ENCODE data around the gene YBEY.

The YBEY gene

GRCh38 chr21:46265736-46266525, 20.2 kb upstream of the YBEY start:
- DNase-seq: no peak

GRCh38 chr21:46266946-46267345, 19.2 kb upstream of the YBEY start:
- no peak for DNase-seq

GRCh38 chr21:46268371-46268770, 17.8 kb upstream of the YBEY start:
- DNase-seq: no peak

GRCh38 chr21:46269466-46269865, 16.7 kb upstream of the YBEY start:
- DNase-seq: no peak

- DNase-seq: no peak
These were observed 12.8 kb upstream of the YBEY start for GRCh38 chr21:46273341-46273740.

GRCh38 chr21:46274797-46275390, 11.2 kb upstream of the YBEY start:
- no peak for DNase-seq

GRCh38 chr21:46284077-46284644, 2.0 kb upstream of the YBEY start:
- DNase-seq: no peak

- no peak for DNase-seq
These were observed 1.4 kb upstream of the YBEY start for GRCh38 chr21:46284733-46285132.

- no peak for DNase-seq
These were observed 908 bp upstream of the YBEY start, which contains the start of gene MCM3AP for GRCh38 chr21:46285206-46285661. Gene MCM3AP, minus strand, starts transcription at chr21:46285611. Its CDS starts 325 bp downstream, at chr21:46285286.

GRCh38 chr21:46286648-46287002, 483 bp downstream of the YBEY start:
- no peak for DNase-seq

GRCh38 chr21:46287541-46287940, 1.4 kb downstream of the YBEY start:
- no peak for DNase-seq

GRCh38 chr21:46289655-46290179, 3.6 kb downstream of the YBEY start:
- DNase-seq: no peak

- DNase-seq: no peak
These were observed 5.4 kb downstream of the YBEY start for GRCh38 chr21:46291561-46291960.

- DNase-seq: peak; percentile 72
These were observed 8.6 kb downstream of the YBEY start for GRCh38 chr21:46294647-46295176.

- no peak for DNase-seq
These were observed 9.1 kb downstream of the YBEY start for GRCh38 chr21:46295177-46295770.

- DNase-seq: no peak
These were observed 10.0 kb downstream of the YBEY start for GRCh38 chr21:46295996-46296752.

- DNase-seq: no peak
These were observed 11.5 kb downstream of the YBEY start for GRCh38 chr21:46297338-46298271.

- no peak for DNase-seq
These were observed 13.0 kb downstream of the YBEY start for GRCh38 chr21:46299167-46299566.

- DNase-seq: no peak
These were observed 15.6 kb downstream of the YBEY start for GRCh38 chr21:46301759-46302158.

- DNase-seq: no peak
These were observed 18.3 kb downstream of the YBEY start for GRCh38 chr21:46304437-46304836.

GRCh38 chr21:46304955-46305354, 18.8 kb downstream of the YBEY start:
- DNase-seq: no peak
